Breast epithelium (tissue), 3 donors: ENCODE results near the gene FYN.

Source experiments
- POLR2A ChIP-seq: fragments of 450-650 bp; IDR thresholded peaks from one replicate; pipeline ENCODE4 v1.6.1; 2016; ENCODE audit warnings: antibody characterized with exemption, mild to moderate bottlenecking, moderate library complexity
- POLR2AphosphoS5 ChIP-seq, 3 donors: sonication (generic); formaldehyde crosslinking; IDR thresholded peaks; one replicate each; pipeline ENCODE4 v1.6.1; 2017; ENCODE audit warnings: antibody characterized with exemption in 3 of 3
- TF ChIP-seq, protein P1 (sequence below), 3 donors: fragments of 450-650 bp; IDR thresholded peaks; one replicate each; pipeline ENCODE4 v1.5.1; 2016 to 2017; ENCODE audit warnings: antibody characterized with exemption in 3 of 3, mild to moderate bottlenecking in 3 of 3, moderate library complexity in 3 of 3

DNA sequence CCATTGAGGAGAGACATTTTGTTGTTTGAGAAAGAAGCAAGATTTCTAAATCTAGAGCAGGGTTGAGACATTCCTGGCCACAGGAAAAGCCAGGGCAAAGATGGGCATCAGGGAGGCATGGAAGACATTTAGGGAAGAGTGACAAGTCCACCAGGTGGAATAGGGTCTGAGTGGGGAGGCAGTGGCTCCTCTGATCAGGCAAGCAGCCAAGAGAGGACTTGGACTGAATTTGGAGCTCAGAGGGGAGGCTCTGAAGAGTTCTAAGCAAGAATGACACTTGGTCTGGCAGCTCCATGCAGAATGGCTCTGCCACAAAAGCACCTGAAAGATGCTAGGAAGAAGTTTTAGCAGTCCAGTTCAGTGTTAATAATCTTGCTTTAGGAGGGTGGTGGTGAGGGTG is 120.8 kb downstream of the FYN start:
- TF ChIP-seq, protein P1, sequence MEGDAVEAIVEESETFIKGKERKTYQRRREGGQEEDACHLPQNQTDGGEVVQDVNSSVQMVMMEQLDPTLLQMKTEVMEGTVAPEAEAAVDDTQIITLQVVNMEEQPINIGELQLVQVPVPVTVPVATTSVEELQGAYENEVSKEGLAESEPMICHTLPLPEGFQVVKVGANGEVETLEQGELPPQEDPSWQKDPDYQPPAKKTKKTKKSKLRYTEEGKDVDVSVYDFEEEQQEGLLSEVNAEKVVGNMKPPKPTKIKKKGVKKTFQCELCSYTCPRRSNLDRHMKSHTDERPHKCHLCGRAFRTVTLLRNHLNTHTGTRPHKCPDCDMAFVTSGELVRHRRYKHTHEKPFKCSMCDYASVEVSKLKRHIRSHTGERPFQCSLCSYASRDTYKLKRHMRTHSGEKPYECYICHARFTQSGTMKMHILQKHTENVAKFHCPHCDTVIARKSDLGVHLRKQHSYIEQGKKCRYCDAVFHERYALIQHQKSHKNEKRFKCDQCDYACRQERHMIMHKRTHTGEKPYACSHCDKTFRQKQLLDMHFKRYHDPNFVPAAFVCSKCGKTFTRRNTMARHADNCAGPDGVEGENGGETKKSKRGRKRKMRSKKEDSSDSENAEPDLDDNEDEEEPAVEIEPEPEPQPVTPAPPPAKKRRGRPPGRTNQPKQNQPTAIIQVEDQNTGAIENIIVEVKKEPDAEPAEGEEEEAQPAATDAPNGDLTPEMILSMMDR (IDR thresholded peaks at IDR 0.05), result no peak
- TF ChIP-seq POLR2A (no peak), POLR2AphosphoS5 (IDR thresholded peaks at IDR 0.05) (no peak)
